Chondrocyte (in vitro differentiated cells): ENCODE results near the gene FAM89A. TPM values are rescaled to one million over a fixed set of nuclear protein-coding genes. Genes with fewer than 3 reads are reported as not detected.

ENCODE experiments used
- DNase-seq: peaks from one replicate; pipeline ENCODE4 v3.0.0; 2021; ENCODE audit warnings: mixed read lengths, low spot score
- H3K27ac Mint-ChIP-seq: one replicate; pipeline ENCODE4 v1.8.0; 2021; ENCODE audit warnings: mild to moderate bottlenecking, moderate library complexity, mixed read lengths; ENCODE audit not compliant: unreplicated experiment
- H3K27me3 Mint-ChIP-seq: 2 replicates; pipeline ENCODE4 v1.8.0; 2021; ENCODE audit warnings: low read depth, mixed read lengths
- H3K36me3 Mint-ChIP-seq: 2 replicates; pipeline ENCODE4 v1.8.0; 2021; ENCODE audit warnings: low read depth, mixed read lengths
- H3K4me1 Mint-ChIP-seq: 2 replicates; pipeline ENCODE4 v1.8.0; 2021; ENCODE audit warnings: low read depth, mild to moderate bottlenecking, mixed read lengths
- H3K4me3 Mint-ChIP-seq: one replicate; pipeline ENCODE4 v1.8.0; 2021; ENCODE audit warnings: mild to moderate bottlenecking, moderate library complexity, mixed read lengths; ENCODE audit not compliant: unreplicated experiment
- H3K9me3 Mint-ChIP-seq: 2 replicates; pipeline ENCODE4 v1.8.0; 2021; ENCODE audit warnings: low read depth, mixed read lengths
- CTCF ChIP-seq: fragments of 200-600 bp; sonication (generic); IDR thresholded peaks from 2 replicates; pipeline ENCODE4 v1.5.0; 2021; ENCODE audit warnings: antibody characterized with exemption, mild to moderate bottlenecking, moderate library complexity
- long read RNA-seq: library from polyadenylated mRNA; stranded (forward); transcript quantifications from one replicate; pipeline ENCODE4 v2.0.0, GENCODE V29; 2021
- total RNA-seq: library from RNA; stranded (reverse); gene quantifications from 3 replicates; pipeline ENCODE4 v1.2.1, GENCODE V29; 2021

FAM89A gene
- total RNA-seq, result 17.2 to 20.2 TPM (median 19.7 TPM) in 3 replicates
- long read RNA-seq, transcript FAM89A-201 (2 exons, 1,495 nt), result major isoform, 55 of 58 reads
- long read RNA-seq, partial matches to known transcripts, result 0 of 58 reads
- long read RNA-seq, other reads (novel, unspliced or antisense), result 3 of 58 reads

- Mint-ChIP-seq H3K27me3 (peaks cover 3% of the 10 kb centered on the region), H3K4me3 (peak within 1 kb of the TSS; percentile 72), H3K27ac (no peak within 1 kb of the TSS), H3K9me3 (peaks cover 7% of the 10 kb centered on the region), H3K4me1 (peaks cover 24% of the 10 kb centered on the region), H3K36me3 (peaks cover 6% of the 10 kb centered on the region)
- DNase-seq, result no peak
- no peak for TF ChIP-seq CTCF
These were observed at the start of gene FAM89A for GRCh38 chr1:231040019-231040799. TSS of gene FAM89A (minus strand) at chr1:231040254. CDS start at chr1:231040211, 43 bp downstream.

GRCh38 chr1:231084353-231084752 lies 44.3 kb upstream of the FAM89A start:
- no peaks in the 10 kb centered on the region for H3K4me1 Mint-ChIP-seq
- peaks cover 4% of the 10 kb centered on the region for H3K36me3 Mint-ChIP-seq
- H3K9me3 Mint-ChIP-seq, result peaks cover 8% of the 10 kb centered on the region
- H3K4me3 Mint-ChIP-seq, result no peak overlapping the region
- no peak overlapping the region for H3K27ac Mint-ChIP-seq
- DNase-seq, result no peak
- peaks cover 23% of the 10 kb centered on the region for H3K27me3 Mint-ChIP-seq
- no peak for TF ChIP-seq CTCF

- Mint-ChIP-seq H3K36me3 (peaks cover 7% of the 10 kb centered on the region), H3K27ac (no peak overlapping the region), H3K4me3 (no peak overlapping the region), H3K27me3 (peaks cover 15% of the 10 kb centered on the region), H3K9me3 (peaks cover 14% of the 10 kb centered on the region), H3K4me1 (no peaks in the 10 kb centered on the region)
- no peak for DNase-seq
- TF ChIP-seq CTCF, result no peak
These were observed 39.1 kb upstream of the FAM89A start for GRCh38 chr1:231079163-231079562.

GRCh38 chr1:231078250-231078649 lies 38.2 kb upstream of the FAM89A start:
- DNase-seq, result no peak
- no peak for TF ChIP-seq CTCF
- H3K4me1 Mint-ChIP-seq, result no peaks in the 10 kb centered on the region
- peaks cover 14% of the 10 kb centered on the region for H3K9me3 Mint-ChIP-seq
- H3K36me3 Mint-ChIP-seq, result peaks cover 7% of the 10 kb centered on the region
- no peak overlapping the region for H3K4me3 Mint-ChIP-seq
- peaks cover 15% of the 10 kb centered on the region for H3K27me3 Mint-ChIP-seq
- H3K27ac Mint-ChIP-seq, result no peak overlapping the region

- Mint-ChIP-seq H3K27me3 (peaks cover 15% of the 10 kb centered on the region), H3K9me3 (peaks cover 14% of the 10 kb centered on the region), H3K4me1 (no peaks in the 10 kb centered on the region), H3K27ac (no peak overlapping the region), H3K36me3 (peaks cover 7% of the 10 kb centered on the region), H3K4me3 (no peak overlapping the region)
- TF ChIP-seq CTCF, result no peak
- DNase-seq, result no peak
These were observed 36.7 kb upstream of the FAM89A start for GRCh38 chr1:231076802-231077201.
